Mesothelial cell of epicardium (in vitro differentiated cells): ENCODE measurements around the gene KCNJ6. TPM values are rescaled to one million over a fixed set of nuclear protein-coding genes. Genes with fewer than 3 reads are reported as not detected.

Experiments
- DNase-seq, 2 experiments: peaks; one replicate each; pipeline ENCODE4 v3.0.0; 2021; ENCODE audit warnings: low spot score in 2 of 2; ENCODE audit not compliant: unreplicated experiment in 2 of 2
- H3K27ac Mint-ChIP-seq: 2 replicates; pipeline ENCODE4 v1.8.0; 2021; ENCODE audit warnings: mixed read lengths
- H3K27me3 Mint-ChIP-seq: 2 replicates; pipeline ENCODE4 v1.8.0; 2021; ENCODE audit warnings: low read depth, mixed read lengths
- H3K36me3 Mint-ChIP-seq: 2 replicates; pipeline ENCODE4 v1.8.0; 2021; ENCODE audit warnings: mixed read lengths
- H3K4me1 Mint-ChIP-seq: 2 replicates; pipeline ENCODE4 v1.8.0; 2021; ENCODE audit warnings: mixed read lengths
- H3K4me3 Mint-ChIP-seq: 2 replicates; pipeline ENCODE4 v1.8.0; 2021; ENCODE audit warnings: mild to moderate bottlenecking, moderate library complexity, mixed read lengths
- H3K9me3 Mint-ChIP-seq: 2 replicates; pipeline ENCODE4 v1.8.0; 2021; ENCODE audit warnings: mixed read lengths
- total RNA-seq: library from RNA; stranded (reverse); gene quantifications from 3 replicates; pipeline ENCODE4 v1.2.1, GENCODE V29; 2021
- TF ChIP-seq, protein P1 (sequence below): fragments of 200-600 bp; sonication (generic); IDR thresholded peaks from one replicate; pipeline ENCODE4 v1.5.0; 2021; ENCODE audit warnings: antibody characterized with exemption; ENCODE audit not compliant: unreplicated experiment

The KCNJ6 gene
- total RNA-seq, 1 donor from 2014 or later: 0.02 TPM

DNA sequence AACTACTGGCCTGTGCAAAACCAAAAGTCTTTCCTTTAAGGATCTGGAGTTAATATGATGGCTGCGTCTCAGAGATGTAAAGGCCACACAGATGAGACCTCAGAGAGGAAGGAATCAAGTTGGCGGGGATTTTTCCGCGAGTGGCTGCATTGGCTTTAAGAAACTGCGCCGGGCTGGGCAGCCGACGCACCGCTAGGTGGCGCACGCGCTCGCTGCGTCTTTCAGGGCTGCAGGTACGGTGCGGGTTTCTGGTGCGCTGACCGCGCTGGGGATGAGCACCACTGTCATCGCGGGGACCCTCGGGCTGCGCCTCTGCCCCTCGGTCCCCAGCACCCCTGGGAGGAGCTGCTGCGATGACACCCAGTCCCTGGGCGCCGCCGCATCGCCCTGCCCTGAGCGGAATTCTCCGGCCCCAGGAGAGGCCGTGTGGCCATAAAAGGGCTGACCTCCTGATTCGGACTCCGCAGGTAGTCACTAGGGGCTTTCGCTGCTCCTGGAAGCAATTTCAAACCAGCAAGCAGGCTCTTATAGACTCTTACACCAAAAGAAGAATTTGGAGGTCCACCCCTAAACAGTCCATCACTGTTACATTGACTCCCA is 241.0 kb downstream of the KCNJ6 start:
- no peaks in the 10 kb centered on the region for H3K4me1 Mint-ChIP-seq
- no peak overlapping the region for H3K4me3 Mint-ChIP-seq
- TF ChIP-seq, protein P1, sequence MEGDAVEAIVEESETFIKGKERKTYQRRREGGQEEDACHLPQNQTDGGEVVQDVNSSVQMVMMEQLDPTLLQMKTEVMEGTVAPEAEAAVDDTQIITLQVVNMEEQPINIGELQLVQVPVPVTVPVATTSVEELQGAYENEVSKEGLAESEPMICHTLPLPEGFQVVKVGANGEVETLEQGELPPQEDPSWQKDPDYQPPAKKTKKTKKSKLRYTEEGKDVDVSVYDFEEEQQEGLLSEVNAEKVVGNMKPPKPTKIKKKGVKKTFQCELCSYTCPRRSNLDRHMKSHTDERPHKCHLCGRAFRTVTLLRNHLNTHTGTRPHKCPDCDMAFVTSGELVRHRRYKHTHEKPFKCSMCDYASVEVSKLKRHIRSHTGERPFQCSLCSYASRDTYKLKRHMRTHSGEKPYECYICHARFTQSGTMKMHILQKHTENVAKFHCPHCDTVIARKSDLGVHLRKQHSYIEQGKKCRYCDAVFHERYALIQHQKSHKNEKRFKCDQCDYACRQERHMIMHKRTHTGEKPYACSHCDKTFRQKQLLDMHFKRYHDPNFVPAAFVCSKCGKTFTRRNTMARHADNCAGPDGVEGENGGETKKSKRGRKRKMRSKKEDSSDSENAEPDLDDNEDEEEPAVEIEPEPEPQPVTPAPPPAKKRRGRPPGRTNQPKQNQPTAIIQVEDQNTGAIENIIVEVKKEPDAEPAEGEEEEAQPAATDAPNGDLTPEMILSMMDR: peak; percentile 97

DNA sequence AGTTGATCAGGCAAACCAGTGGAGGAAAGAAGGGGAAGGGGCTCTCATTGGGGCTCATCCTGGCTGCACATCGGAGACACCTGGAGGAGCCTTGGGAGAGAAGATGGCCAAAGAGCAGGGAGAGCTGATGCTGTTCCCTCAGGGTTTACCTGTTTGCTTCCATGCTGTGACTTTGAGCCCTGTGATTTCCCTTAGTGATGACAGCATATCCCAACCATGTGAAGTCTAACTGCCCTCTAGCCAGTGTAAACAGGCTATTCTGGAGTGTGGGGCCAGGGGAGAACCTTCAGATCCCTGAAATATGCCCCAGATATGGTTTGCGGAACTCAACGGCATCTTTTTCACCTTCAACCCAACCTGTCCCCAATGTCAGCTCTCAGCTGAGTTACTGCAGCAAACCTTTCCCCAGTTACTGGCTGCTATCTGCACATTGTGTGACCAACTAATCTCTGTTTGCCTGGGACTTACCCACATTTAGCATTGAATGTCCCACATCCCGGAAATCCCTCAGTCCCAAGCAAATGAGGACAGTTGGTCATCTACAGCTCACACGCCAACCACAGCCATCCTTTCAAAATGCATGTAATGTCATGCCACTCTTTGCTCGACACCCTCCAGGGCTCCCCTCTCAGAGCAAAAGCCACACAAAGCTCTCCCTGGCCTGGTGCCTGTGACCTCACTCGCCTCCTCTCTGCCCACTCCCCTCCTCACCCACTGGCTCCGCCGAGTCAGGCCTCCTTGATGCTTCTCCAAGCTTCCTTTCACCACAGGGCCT is 242.3 kb downstream of the KCNJ6 start:
- TF ChIP-seq, protein P1: no peak
- Mint-ChIP-seq H3K27ac (no peak overlapping the region), H3K27me3 (peaks cover 81% of the 10 kb centered on the region), H3K9me3 (peaks cover 5% of the 10 kb centered on the region), H3K4me1 (no peaks in the 10 kb centered on the region), H3K4me3 (no peak overlapping the region), H3K36me3 (no peaks in the 10 kb centered on the region)
- no peak for DNase-seq

More for the DNA sequence above, 241.0 kb downstream of the KCNJ6 start:
- peak; percentile 52 to 84 for DNase-seq
- Mint-ChIP-seq H3K27me3 (peaks cover 86% of the 10 kb centered on the region), H3K27ac (no peak overlapping the region), H3K36me3 (no peaks in the 10 kb centered on the region), H3K9me3 (peaks cover 10% of the 10 kb centered on the region)

DNA sequence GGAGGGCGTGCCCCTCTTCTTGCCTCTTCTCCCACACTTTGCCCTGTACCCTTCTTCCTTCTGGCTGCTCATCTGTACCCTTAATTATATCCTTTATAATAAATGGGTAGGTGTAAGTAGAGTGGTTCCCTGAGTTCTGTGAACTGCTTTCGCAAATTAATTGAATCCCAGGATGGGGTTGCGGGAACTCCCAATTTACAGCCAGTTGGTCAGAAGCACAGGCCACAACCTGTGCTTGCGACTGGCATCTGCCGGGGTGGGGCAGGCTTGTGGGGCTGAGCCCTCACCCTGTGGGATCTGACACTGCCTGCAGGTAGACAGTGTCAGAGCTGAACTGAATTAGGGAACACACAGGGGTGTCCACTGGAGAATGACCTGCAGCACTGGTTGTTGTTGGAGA is 244.9 kb downstream of the KCNJ6 start:
- no peaks in the 10 kb centered on the region for H3K4me1 Mint-ChIP-seq
- no peak for DNase-seq

DNA sequence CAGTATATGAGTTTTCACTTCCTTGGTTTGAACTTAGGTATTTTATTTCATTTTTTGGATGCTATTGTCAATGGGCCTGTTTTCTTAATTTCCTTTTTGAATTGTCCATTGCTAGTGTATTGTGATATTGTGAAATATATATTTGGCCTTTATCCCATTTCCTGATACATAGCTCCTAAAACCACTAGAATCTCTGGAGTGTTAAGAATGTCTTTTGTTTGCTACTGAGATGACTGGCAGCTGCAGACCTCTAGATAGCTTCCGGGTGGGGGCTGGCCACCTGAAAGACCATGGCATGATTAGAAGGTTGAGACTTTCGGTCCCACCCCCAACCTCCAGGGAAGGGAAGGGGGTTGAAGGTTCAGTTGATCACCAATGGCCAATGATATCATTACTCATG is 245.4 kb downstream of the KCNJ6 start:
- no peak for DNase-seq
- peaks cover 56% of the 10 kb centered on the region for H3K27me3 Mint-ChIP-seq
- no peak overlapping the region for H3K4me3 Mint-ChIP-seq
- no peaks in the 10 kb centered on the region for H3K36me3 Mint-ChIP-seq
- H3K9me3 Mint-ChIP-seq: no peaks in the 10 kb centered on the region
- TF ChIP-seq, protein P1: no peak
- no peaks in the 10 kb centered on the region for H3K4me1 Mint-ChIP-seq
- no peak overlapping the region for H3K27ac Mint-ChIP-seq

More for the DNA sequence above, 244.9 kb downstream of the KCNJ6 start:
- H3K4me3 Mint-ChIP-seq: no peak overlapping the region
- no peaks in the 10 kb centered on the region for H3K9me3 Mint-ChIP-seq
- no peaks in the 10 kb centered on the region for H3K36me3 Mint-ChIP-seq
- TF ChIP-seq, protein P1: no peak
- H3K27me3 Mint-ChIP-seq: peaks cover 61% of the 10 kb centered on the region
- H3K27ac Mint-ChIP-seq: no peak overlapping the region

DNA sequence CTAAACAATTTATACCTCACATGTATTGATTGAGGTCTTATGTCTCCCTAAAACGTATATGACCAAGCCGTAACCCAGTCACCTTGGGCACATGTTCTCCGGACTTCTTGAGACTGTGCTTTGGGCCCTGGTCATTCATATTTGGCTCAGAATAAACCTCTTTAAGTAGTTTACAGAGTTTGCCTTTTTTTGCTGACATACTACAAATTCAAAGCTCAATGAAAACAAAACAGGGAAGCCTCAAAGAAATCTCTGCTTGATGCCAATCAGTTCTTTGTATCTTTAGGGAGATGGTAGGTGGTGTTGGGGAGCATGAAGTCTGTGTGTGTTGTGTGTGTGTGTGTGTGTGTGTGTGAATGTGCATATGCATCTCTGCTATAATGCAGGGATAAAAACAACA is 247.0 kb downstream of the KCNJ6 start:
- H3K36me3 Mint-ChIP-seq: no peaks in the 10 kb centered on the region
- no peaks in the 10 kb centered on the region for H3K9me3 Mint-ChIP-seq
- H3K27me3 Mint-ChIP-seq: peaks cover 44% of the 10 kb centered on the region
- H3K4me3 Mint-ChIP-seq: no peak overlapping the region
- H3K27ac Mint-ChIP-seq: no peak overlapping the region
- no peaks in the 10 kb centered on the region for H3K4me1 Mint-ChIP-seq
- TF ChIP-seq, protein P1: no peak
- DNase-seq: no peak
